WTC11 (cell line): Measurements from ENCODE around the gene CCDC167.

ENCODE experiments used
- CREM ChIP-seq: sonication (generic); formaldehyde crosslinking; IDR thresholded peaks from 2 replicates; pipeline ENCODE4 v1.8.1; 2022; ENCODE audit warnings: mild to moderate bottlenecking, missing genetic modification reagents, moderate library complexity
- CTCF ChIP-seq: fragments of 200-600 bp; IDR thresholded peaks from 2 replicates; pipeline ENCODE4 v1.8.0; 2022; ENCODE audit warnings: antibody characterized with exemption
- RORB ChIP-seq: fragments of 250-450 bp; sonication (Bioruptor Pico); IDR thresholded peaks from 2 replicates; pipeline ENCODE4 v1.9.0; 2021; ENCODE audit warnings: mild to moderate bottlenecking
- TF ChIP-seq, protein P1 (sequence below): sonication (generic); formaldehyde crosslinking; IDR thresholded peaks from 2 replicates; pipeline ENCODE4 v1.8.1; 2022; ENCODE audit warnings: mild to moderate bottlenecking, moderate library complexity, missing genetic modification reagents
- TF ChIP-seq, protein P2 (sequence below): sonication (generic); formaldehyde crosslinking; IDR thresholded peaks from 2 replicates; pipeline ENCODE4 v1.8.1; 2023; ENCODE audit warnings: mild to moderate bottlenecking, missing genetic modification reagents

DNA sequence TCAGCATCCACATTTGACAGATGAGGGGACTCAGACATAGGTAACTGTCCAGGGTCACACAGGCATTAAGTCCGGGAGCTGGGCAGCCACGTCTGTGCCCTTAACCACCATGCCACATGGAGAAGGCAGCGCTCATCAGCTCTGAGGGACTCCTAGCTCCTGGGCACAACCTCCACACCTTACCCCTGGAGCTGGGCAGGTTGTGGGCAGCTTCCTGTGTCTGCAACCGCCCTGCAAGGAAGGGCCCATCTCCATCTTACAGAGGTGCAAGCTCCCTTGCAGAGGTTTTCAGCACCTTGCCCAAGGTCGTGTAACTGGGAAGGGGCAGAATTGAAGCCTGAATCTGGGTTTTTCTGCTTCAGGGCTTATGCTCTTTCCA, 7.9 kb downstream of the CCDC167 start:
- TF ChIP-seq RORB (no peak), CREM (no peak), CTCF (no peak)
- TF ChIP-seq, protein P1, sequence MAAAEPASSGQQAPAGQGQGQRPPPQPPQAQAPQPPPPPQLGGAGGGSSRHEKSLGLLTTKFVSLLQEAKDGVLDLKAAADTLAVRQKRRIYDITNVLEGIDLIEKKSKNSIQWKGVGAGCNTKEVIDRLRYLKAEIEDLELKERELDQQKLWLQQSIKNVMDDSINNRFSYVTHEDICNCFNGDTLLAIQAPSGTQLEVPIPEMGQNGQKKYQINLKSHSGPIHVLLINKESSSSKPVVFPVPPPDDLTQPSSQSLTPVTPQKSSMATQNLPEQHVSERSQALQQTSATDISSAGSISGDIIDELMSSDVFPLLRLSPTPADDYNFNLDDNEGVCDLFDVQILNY: no peak
- TF ChIP-seq, protein P2, sequence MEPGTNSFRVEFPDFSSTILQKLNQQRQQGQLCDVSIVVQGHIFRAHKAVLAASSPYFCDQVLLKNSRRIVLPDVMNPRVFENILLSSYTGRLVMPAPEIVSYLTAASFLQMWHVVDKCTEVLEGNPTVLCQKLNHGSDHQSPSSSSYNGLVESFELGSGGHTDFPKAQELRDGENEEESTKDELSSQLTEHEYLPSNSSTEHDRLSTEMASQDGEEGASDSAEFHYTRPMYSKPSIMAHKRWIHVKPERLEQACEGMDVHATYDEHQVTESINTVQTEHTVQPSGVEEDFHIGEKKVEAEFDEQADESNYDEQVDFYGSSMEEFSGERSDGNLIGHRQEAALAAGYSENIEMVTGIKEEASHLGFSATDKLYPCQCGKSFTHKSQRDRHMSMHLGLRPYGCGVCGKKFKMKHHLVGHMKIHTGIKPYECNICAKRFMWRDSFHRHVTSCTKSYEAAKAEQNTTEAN (CRISPR knock-in tag): 0 out of 2 replicates have a peak, but pooled peaks have one; percentile 3
